GM18511 (cell line): Measurements from ENCODE around the gene NME8.
A peak's percentile ranks its signal among the peaks of the same experiment; 100 is the strongest.

ENCODE experiments used
- ATAC-seq: cut with Tn5 transposase; IDR thresholded peaks from one replicate; pipeline ENCODE4 v1.9.1; 2021; ENCODE audit warnings: mild to moderate bottlenecking, moderate library complexity; ENCODE audit not compliant: unreplicated experiment

Gene NME8

GRCh38 chr7:37930226-37930948 lies 82.0 kb downstream of the NME8 start:
- no peak for ATAC-seq

GRCh38 chr7:37932543-37932942 lies 84.1 kb downstream of the NME8 start:
- no peak for ATAC-seq

- ATAC-seq: no peak
These were observed 84.7 kb downstream of the NME8 start for GRCh38 chr7:37933018-37933566.

- ATAC-seq: peak; percentile 52
These were observed 94.7 kb downstream of the NME8 start for GRCh38 chr7:37942934-37943610.

GRCh38 chr7:37943905-37944736 lies 95.7 kb downstream of the NME8 start:
- ATAC-seq: peak; percentile 53

GRCh38 chr7:37944737-37945054 lies 96.3 kb downstream of the NME8 start:
- no peak for ATAC-seq

- ATAC-seq: no peak
These were observed 96.9 kb downstream of the NME8 start for GRCh38 chr7:37945336-37945735.

GRCh38 chr7:37947138-37947940 lies 98.9 kb downstream of the NME8 start:
- no peak for ATAC-seq

GRCh38 chr7:37947941-37948210 lies 99.5 kb downstream of the NME8 start:
- no peak for ATAC-seq
